ENCODE measurements around the gene OSBPL3.
"Not testable (repeated sequence)": the region's sequence is repeated elsewhere in the genome, so short reads cannot be mapped to it uniquely, and the experiment has no call there.

OSBPL3 gene

DNA sequence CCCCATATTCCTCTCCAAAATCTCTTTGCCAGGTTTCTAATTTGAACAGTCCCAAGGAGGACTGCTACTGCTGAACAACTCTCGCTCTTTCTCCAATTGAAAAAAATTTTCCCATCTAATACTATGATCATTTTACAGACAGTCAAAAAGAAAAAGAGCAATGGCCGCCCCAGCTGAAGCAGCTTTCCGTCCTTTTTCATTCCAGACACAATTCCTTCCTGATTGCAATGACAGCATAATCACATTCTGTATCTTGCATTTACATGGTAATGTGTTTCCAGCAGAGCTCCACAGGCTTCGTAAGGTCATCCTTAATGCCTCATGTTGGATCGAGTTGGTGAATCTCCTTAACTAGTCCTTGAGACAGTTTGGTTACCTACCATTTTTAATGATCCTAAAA, 177.7 kb downstream of the OSBPL3 start:
- peaks cover 47% of the 10 kb centered on the region for H3K36me3 Mint-ChIP-seq (ENCODE audit: low read depth)
- no peak overlapping the region for H3K27ac Mint-ChIP-seq
- peaks cover 6% of the 10 kb centered on the region for H3K9me3 Mint-ChIP-seq
- no peaks in the 10 kb centered on the region for H3K27me3 Mint-ChIP-seq (ENCODE audit: low read depth)
- no peak overlapping the region for H3K4me3 Mint-ChIP-seq
- H3K4me1 Mint-ChIP-seq (ENCODE audit: low read depth) = peaks cover 8% of the 10 kb centered on the region

DNA sequence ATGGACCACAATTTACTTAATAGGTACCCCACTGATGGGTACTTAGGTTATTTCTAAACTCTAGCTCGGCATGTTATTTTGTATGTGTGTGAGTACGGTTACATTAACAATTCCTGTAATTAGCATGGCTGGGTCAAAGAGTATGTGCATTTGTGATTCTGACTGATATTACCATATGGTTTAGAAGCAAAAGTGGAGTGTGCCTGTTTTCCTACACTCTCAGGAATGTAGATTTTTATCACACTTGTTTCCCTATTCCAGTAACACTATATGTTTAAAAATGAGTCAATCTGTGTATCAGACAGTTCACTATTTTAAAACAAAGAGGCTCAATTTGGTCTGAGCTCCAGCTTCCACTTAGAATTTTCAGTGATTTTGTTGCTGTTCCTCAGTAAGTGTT, 178.1 kb downstream of the OSBPL3 start:
- Mint-ChIP-seq H3K27ac (no peak overlapping the region), H3K9me3 (peaks cover 6% of the 10 kb centered on the region), H3K27me3 (ENCODE audit: low read depth) (no peaks in the 10 kb centered on the region), H3K36me3 (ENCODE audit: low read depth) (peaks cover 49% of the 10 kb centered on the region), H3K4me1 (ENCODE audit: low read depth) (peaks cover 8% of the 10 kb centered on the region), H3K4me3 (no peak overlapping the region)

DNA sequence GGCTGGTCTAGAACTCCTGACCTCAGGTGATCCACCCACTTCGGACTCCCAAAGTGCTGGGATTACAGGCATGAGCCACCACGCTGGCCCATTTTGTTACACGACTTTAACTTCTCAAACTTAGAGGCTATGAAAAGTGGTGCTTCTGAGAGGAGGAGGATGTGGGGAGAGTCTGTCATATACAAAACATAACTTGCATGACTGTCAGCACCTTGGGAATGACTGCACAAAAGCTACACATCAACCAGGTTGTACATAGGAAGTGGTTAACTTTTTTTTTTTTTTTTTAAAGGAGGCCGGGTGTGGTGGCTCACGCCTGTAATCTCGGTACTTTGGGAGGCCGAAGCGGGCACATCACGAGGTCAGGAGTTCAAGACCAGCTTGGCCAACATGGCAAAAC, 179.3 kb downstream of the OSBPL3 start:
- Mint-ChIP-seq H3K36me3 (ENCODE audit: low read depth) (peaks cover 51% of the 10 kb centered on the region), H3K4me3 (no peak overlapping the region), H3K27me3 (ENCODE audit: low read depth) (no peaks in the 10 kb centered on the region), H3K4me1 (ENCODE audit: low read depth) (peaks cover 8% of the 10 kb centered on the region), H3K27ac (peak overlapping the region; percentile 79), H3K9me3 (peaks cover 6% of the 10 kb centered on the region)

DNA sequence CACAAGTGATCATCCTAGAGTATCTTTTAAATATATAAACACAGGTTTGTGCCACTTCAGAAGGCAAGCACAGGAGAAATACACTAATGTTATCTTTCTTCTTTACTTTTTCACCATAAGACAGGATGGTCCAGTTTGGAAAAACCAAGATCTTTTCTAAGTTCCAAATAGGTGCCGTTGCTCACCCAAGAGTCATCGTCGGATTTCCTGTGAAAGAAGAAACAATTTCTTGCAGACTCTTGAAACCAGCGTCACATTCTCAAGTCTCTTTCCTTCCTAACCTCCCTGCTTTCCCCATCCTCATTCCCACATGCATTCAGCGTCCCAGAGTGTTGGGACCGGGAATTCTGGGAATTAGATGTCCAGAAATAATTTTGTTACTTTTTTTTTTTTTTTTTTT, 179.9 kb downstream of the OSBPL3 start:
- peaks cover 6% of the 10 kb centered on the region for H3K9me3 Mint-ChIP-seq
- H3K4me3 Mint-ChIP-seq = no peak overlapping the region
- peaks cover 51% of the 10 kb centered on the region for H3K36me3 Mint-ChIP-seq (ENCODE audit: low read depth)
- H3K4me1 Mint-ChIP-seq (ENCODE audit: low read depth) = peaks cover 8% of the 10 kb centered on the region
- H3K27me3 Mint-ChIP-seq (ENCODE audit: low read depth) = no peaks in the 10 kb centered on the region
- H3K27ac Mint-ChIP-seq = no peak overlapping the region

DNA sequence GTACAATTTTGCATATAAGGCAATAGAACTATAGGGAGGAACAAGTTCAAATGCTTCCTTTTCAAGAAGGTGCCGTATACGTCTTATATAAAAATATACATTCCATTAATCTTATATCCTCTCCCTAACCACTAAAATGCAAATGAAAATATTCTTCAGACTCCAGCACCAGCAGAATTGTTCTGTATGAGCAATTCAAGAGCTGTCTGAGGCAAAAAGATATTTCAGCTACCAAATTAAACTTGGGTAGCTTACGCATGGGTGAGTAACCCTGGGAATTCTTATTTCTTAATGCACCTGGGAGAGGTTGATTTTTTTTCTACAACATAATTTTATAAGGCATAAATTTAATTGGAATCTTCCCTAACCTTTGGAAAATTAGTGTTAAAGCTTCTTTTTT, 180.5 kb downstream of the OSBPL3 start:
- H3K36me3 Mint-ChIP-seq (ENCODE audit: low read depth) = peaks cover 51% of the 10 kb centered on the region

DNA sequence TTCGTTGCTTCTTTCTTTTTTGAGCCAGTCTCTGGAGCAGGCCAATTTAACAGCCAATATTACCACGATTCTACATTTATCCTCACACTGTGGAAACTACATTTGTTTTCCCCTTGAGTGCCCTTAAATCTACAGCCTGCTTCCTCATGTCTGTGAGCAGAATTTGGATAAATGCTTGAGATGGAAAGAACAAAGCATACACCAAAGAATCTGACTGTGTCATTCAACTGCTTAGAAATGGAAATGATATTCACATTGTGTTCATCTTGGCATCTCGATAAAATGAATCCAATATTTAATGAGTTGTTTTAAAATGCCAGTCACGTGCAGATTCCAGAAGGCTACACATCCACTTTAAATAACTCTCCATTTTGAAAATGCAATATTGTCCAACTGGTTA, 181.7 kb downstream of the OSBPL3 start:
- Mint-ChIP-seq H3K4me1 (ENCODE audit: low read depth) (peaks cover 24% of the 10 kb centered on the region), H3K9me3 (peaks cover 6% of the 10 kb centered on the region), H3K4me3 (no peak overlapping the region), H3K36me3 (ENCODE audit: low read depth) (peaks cover 47% of the 10 kb centered on the region), H3K27ac (no peak overlapping the region), H3K27me3 (ENCODE audit: low read depth) (no peaks in the 10 kb centered on the region)

More for the DNA sequence above, 180.5 kb downstream of the OSBPL3 start:
- H3K27me3 Mint-ChIP-seq (ENCODE audit: low read depth) = no peaks in the 10 kb centered on the region
- H3K9me3 Mint-ChIP-seq = peaks cover 6% of the 10 kb centered on the region
- no peak overlapping the region for H3K27ac Mint-ChIP-seq
- H3K4me3 Mint-ChIP-seq = no peak overlapping the region
- H3K4me1 Mint-ChIP-seq (ENCODE audit: low read depth) = peaks cover 13% of the 10 kb centered on the region

DNA sequence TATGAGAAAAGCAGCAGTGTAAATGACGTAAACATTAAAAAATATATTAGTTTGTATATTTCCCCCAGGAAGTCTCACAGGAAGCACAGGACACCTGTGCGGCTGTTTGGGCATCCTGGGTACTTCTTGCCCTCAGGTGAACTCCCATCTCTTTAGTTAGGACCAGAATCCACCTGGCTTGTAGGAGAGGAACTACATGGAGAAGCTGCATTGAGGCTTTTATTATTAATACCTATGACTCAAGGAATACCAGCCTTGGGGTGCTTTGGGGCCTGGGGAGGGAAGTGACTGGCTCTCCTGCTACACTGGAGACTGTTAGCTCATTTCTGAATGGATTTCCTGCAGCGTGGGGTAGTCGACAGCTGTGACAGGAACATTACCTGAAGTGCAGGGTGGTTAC, 182.7 kb downstream of the OSBPL3 start:
- Mint-ChIP-seq H3K9me3 (peaks cover 4% of the 10 kb centered on the region), H3K27ac (no peak overlapping the region), H3K4me3 (no peak overlapping the region), H3K4me1 (ENCODE audit: low read depth) (peaks cover 24% of the 10 kb centered on the region), H3K36me3 (ENCODE audit: low read depth) (peaks cover 40% of the 10 kb centered on the region), H3K27me3 (ENCODE audit: low read depth) (no peaks in the 10 kb centered on the region)

DNA sequence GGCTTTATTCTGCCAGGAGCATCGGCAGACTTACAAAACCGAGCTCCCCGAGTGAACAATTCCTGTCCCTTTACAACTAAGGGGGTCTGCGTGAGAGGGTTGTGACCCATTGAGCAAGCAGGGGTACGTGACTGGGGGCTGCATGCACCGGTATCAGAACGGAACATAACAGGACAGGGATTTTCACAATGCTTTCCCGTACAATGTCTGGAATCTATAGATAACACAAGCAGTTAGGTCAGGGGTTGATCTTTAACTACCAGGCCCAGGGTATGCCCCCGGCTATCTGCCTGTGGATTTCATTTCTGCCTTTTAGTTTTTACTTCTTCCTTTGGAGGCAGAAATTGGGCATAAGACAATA, 184.6 kb downstream of the OSBPL3 start:
- peaks cover 22% of the 10 kb centered on the region for H3K36me3 Mint-ChIP-seq (ENCODE audit: low read depth)
- no peaks in the 10 kb centered on the region for H3K27me3 Mint-ChIP-seq (ENCODE audit: low read depth)
- no peak overlapping the region for H3K4me3 Mint-ChIP-seq
- no peaks in the 10 kb centered on the region for H3K9me3 Mint-ChIP-seq
- no peak overlapping the region for H3K27ac Mint-ChIP-seq
- peaks cover 16% of the 10 kb centered on the region for H3K4me1 Mint-ChIP-seq (ENCODE audit: low read depth)

DNA sequence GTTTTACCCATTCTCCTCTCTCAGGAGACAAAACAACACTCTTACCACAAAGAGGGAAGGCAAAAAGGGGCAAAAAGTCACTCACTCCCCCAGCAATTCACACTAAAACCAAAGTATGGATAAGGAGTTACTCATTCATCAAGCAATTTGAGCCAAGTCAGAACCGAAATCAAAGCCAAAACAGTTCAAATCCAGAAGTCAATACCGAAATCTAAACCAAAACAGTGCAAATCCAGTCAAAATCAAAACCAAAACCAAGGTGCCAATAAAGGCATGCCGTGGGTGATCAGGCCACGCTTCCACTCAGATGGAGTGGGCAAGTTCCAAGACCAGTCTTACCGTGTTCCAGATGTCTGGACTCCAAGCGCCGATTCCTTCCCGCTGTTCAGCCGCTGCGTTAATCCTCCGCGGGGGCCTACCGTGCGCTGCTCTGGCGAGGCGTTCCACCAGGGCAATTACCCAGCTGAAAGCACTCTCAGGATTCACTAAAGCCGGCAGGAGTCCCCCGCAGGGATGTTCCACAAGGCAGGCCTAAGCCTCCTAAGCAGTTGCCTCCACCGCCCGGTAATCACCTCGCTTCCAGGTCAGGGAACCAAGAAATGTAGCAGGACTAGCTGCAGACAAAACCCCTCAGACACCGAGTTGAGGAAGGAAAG, 185.1 kb downstream of the OSBPL3 start:
- not testable (repeated sequence) for H3K27ac Mint-ChIP-seq; H3K4me3 Mint-ChIP-seq; H3K27me3 Mint-ChIP-seq (ENCODE audit: low read depth); H3K9me3 Mint-ChIP-seq
- Mint-ChIP-seq H3K4me1 (ENCODE audit: low read depth) (peaks cover 16% of the 10 kb centered on the region), H3K36me3 (ENCODE audit: low read depth) (peaks cover 22% of the 10 kb centered on the region)

DNA sequence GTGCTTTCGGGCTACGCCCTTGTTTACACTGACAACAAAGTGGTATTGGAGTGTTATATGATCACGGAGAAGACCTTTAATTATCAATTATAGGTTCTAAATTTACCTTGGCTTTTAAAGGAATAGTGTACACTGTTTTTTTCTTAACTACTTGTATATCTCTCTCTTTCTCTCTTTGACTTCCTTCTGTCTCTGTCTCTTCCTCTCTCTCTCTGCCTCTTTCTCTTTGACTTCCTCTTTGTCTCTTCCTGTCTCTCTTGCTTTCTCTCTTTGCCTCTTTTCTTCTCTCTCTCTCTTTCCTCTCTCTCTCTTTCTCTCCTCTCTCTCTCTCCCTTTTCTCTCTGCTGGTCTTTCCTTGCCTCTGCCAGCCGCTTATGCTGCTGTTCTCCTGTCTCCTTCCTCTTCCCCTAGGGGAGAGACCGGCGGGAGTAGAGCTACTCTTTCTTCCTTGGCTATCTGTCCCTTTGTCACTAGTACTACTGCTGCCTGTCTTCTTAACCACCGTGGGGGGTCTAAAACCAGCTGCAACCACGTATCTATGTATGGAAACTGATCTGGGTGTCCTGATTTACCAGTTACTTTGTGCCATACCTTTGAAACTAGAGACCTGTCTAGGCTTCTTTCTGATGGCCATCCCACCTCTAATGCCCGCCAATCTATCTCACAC, 185.9 kb downstream of the OSBPL3 start:
- Mint-ChIP-seq H3K4me3 (no peak overlapping the region), H3K9me3 (no peaks in the 10 kb centered on the region), H3K4me1 (ENCODE audit: low read depth) (peaks cover 16% of the 10 kb centered on the region), H3K27ac (peak overlapping the region; percentile 13), H3K27me3 (ENCODE audit: low read depth) (no peaks in the 10 kb centered on the region), H3K36me3 (ENCODE audit: low read depth) (peaks cover 22% of the 10 kb centered on the region)

DNA sequence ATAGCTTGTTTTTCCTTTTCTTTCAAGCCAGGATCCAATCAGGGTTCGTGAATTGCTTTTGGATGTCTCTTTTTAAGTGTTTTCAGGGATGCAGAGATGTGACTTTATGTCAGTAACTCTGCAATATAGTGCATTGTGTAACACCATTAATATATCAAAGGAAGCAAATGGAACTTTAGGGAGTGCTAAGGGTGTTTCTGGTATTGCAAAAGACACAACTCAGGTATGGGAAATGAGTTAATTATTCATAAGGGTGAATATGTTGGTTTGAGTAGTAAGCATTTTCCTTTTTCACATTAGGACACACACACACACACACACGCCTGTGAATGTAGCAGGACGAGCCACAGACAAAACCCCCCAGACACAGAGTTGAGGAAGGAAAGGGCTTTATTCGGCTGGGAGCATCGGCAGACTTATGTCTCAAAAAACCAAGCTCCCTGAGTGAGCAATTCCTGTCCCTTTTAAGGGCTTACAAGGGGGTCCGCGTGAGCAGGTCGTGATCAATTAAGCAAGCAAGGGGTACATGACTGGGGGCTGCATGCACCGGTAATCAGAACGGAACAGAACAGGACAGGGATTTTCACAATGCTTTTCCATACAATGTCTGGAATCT, 190.9 kb downstream of the OSBPL3 start:
- Mint-ChIP-seq H3K4me3 (no peak overlapping the region), H3K36me3 (ENCODE audit: low read depth) (peaks cover 6% of the 10 kb centered on the region), H3K9me3 (no peaks in the 10 kb centered on the region), H3K27me3 (ENCODE audit: low read depth) (no peaks in the 10 kb centered on the region), H3K4me1 (ENCODE audit: low read depth) (peaks cover 10% of the 10 kb centered on the region), H3K27ac (no peak overlapping the region)

DNA sequence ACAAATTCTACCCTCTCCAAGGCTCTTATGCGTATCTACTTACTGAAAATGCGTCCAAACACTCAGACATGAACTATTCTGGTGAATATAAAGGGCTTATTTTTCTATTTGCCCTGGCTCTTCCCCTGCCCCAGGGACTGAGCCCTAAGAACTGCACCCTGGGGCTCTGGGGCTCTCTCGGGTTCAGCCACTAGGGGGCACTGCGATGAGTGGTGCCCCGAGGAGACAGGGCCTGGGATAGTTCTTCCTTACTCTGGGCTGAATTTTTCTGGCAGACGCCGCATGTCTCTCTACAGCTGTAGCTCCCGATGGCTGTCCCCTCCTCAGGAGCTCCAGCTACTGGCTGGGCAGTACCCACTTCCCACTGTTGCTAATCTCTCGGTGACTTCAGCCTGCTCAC, 191.9 kb downstream of the OSBPL3 start:
- no peaks in the 10 kb centered on the region for H3K27me3 Mint-ChIP-seq (ENCODE audit: low read depth)
- H3K9me3 Mint-ChIP-seq = no peaks in the 10 kb centered on the region
- H3K27ac Mint-ChIP-seq = no peak overlapping the region
- no peak overlapping the region for H3K4me3 Mint-ChIP-seq
- peaks cover 4% of the 10 kb centered on the region for H3K4me1 Mint-ChIP-seq (ENCODE audit: low read depth)
- peaks cover 13% of the 10 kb centered on the region for H3K36me3 Mint-ChIP-seq (ENCODE audit: low read depth)

DNA sequence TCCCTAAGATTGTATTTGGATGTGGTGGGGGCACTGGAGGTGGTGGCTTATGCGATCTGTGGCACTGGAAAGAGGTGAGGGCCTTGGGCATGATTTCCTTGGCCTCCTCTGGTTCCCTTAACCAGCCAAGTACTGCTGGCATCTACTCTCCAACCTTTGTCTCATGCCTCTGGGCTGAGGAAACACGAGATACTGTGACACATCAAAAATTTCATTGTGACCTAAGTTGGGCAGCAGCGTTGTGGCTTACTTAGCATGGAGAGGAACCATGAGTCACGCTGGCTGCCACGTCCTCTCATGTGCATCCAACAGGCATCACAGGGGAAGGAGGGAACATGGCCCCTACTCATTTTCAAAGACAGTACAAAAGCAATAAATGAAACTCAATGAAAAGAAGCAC, 193.0 kb downstream of the OSBPL3 start:
- Mint-ChIP-seq H3K4me1 (ENCODE audit: low read depth) (peaks cover 4% of the 10 kb centered on the region), H3K27me3 (ENCODE audit: low read depth) (no peaks in the 10 kb centered on the region), H3K9me3 (no peaks in the 10 kb centered on the region), H3K4me3 (no peak overlapping the region), H3K36me3 (ENCODE audit: low read depth) (peaks cover 16% of the 10 kb centered on the region), H3K27ac (peak overlapping the region; percentile 53)

DNA sequence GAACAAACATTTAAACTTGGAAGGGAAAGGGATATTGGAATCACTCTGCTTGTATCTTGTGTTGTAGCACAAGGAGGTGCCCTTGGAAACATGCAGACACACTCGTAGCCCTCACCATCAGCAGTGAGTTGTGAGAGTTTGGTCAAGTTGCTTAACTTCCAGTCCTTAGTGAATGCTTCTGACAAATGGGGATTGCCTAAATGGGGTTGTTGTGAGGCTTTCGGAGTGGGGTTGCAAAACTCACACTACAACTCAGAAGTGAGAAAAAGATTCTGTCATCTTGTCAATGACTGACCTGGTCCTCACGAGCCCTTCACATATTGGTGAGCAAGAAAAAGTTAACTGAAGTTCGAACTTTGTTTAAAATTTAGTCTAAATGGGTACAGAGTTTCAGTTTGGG, 193.7 kb downstream of the OSBPL3 start:
- Mint-ChIP-seq H3K27me3 (ENCODE audit: low read depth) (no peaks in the 10 kb centered on the region), H3K4me3 (no peak overlapping the region), H3K27ac (no peak overlapping the region), H3K9me3 (no peaks in the 10 kb centered on the region), H3K4me1 (ENCODE audit: low read depth) (peaks cover 4% of the 10 kb centered on the region), H3K36me3 (ENCODE audit: low read depth) (peaks cover 17% of the 10 kb centered on the region)

DNA sequence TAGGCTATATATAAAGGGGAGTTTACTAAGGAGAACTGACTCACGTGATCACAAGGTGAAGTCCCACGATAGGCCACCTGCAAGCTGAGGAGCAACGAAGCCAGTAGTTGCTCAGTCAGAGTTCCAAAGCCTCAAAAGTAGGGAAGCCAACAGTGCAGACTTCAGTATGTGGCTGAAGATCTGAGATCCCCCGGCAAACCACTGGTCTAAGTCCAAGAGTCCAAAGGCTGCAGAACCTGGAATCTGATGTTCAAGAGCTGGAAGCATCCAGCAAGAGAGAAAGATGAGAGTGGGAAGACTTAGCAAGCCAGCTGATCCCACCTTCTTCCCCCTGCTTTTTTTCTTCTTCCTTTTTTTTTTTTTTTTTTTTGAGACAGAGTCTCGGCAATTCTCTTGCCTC, 195.7 kb downstream of the OSBPL3 start:
- peaks cover 4% of the 10 kb centered on the region for H3K4me1 Mint-ChIP-seq (ENCODE audit: low read depth)
- H3K4me3 Mint-ChIP-seq = no peak overlapping the region
- H3K36me3 Mint-ChIP-seq (ENCODE audit: low read depth) = peaks cover 18% of the 10 kb centered on the region
- H3K27me3 Mint-ChIP-seq (ENCODE audit: low read depth) = no peaks in the 10 kb centered on the region
- no peaks in the 10 kb centered on the region for H3K9me3 Mint-ChIP-seq
- no peak overlapping the region for H3K27ac Mint-ChIP-seq
